Embryonic facial prominence (tissue), 1 donor: ENCODE results near the gene MMD.
A peak's percentile ranks its signal among the peaks of the same experiment; 100 is the strongest.

ENCODE experiments used
- DNase-seq: peaks from one replicate; pipeline ENCODE4 v3.0.0-alpha.2; 2016; ENCODE audit errors: extremely low spot score

Gene MMD

DNA sequence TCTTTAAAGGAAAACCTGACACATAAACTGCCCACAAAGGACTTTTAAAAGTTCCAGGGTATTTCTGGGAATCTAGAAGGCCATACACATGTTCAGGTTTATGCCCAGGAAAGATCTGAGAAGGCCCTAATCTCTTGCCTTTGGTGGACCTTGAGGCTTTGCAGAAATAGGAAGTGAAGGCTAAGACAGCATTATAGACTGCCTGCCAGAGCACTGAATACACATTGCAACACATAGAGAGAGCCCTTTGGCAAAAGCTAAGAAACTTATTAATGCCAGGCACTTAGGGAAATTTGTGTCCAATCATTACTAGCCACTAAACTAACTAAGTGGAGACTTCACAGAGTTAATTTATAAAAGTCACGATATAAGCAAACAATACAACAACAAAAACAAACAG, 70.4 kb downstream of the MMD start:
- DNase-seq: no peak

DNA sequence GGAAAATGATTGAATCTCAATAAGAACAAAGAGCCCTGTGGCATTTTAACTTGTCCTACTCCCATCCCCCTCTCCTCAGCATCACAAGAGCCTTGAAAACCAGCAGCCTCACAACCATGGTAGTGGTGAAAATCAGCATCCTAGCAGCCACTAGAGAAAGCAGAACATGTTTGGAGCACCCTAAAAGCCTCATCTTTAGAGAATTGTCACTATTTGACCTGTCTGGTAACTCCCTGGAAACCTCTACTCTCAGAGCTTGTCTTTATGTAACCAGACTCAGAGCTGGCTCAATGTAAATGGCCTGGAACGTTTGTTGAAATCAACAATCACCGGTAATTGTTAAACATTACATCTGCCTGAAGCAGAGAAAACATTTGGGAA, 70.8 kb downstream of the MMD start:
- no peak for DNase-seq

DNA sequence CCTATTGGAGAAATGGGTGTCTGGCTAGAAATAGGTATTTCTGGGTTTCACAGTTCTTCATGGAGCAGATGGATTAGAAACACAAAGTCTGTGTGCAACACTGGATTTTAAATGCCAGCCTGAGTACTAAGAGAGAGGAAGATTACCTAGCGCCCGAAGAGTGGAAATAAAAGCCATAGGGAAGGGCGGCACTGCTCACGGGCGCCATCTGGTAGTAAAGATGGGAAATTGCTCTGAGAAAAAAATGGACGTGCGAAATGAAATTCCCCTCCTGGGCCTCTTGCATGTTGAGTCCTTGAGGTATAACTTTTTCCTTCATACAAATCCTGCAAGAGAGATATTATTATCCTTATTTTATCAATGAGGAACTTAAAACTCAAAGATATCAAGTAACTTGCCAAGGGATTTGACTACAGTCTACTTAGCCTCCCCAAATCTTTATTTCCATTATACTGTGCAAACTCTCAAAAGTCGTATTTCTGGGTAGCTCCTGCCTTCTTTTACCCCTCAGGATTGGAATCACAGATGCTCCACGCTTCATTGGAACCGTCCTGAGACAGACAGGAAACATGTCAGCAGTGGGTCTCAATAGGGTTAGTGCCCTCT, 72.8 kb downstream of the MMD start:
- DNase-seq: peak; percentile 78

- DNase-seq: no peak
Observed at GRCh38 chr17:55347341-55347740, 74.3 kb downstream of the MMD start.

DNA sequence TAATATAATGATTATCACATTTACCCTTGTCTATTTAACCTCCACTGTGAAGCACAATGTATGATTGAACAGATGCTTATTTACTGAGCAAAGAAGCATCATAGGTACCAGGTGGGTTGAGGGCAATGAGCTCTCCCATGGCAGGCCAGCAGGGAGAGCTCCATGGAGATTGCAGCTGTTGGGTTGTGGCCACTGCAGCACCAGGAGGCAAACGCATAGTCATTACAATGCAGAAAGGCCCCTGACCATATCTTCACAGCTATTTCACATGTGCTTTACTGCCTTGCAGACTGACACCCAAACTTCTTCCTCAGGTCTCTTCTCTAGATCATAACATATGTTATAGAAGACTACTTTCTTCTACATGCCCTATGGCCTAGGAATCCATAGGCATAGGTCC, 75.0 kb downstream of the MMD start:
- DNase-seq: no peak

- DNase-seq: no peak
Observed at GRCh38 chr17:55345132-55345531, 76.5 kb downstream of the MMD start.

DNA sequence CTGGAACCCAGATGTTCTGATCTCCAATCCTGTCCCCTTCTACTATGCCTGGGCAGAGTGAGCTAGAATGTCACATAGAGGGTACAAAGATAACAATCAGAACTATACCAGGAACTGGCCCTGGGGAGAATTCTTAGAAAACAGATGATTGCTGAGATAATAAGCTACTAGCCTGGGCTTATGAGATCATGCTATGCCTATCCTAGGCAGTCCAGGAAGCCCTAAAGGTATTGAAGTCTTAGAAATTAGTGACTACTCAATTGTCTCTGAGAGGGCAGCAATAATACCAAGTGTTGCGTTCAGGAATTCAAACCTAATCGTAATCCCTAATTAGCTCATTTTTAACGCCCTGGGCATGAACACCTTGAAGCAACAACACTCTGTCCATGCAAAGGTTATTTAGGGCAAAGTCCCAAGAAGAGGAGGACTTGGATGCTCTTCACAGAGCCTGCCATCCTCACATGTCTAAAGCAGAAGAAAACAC, 77.1 kb downstream of the MMD start:
- no peak for DNase-seq

DNA sequence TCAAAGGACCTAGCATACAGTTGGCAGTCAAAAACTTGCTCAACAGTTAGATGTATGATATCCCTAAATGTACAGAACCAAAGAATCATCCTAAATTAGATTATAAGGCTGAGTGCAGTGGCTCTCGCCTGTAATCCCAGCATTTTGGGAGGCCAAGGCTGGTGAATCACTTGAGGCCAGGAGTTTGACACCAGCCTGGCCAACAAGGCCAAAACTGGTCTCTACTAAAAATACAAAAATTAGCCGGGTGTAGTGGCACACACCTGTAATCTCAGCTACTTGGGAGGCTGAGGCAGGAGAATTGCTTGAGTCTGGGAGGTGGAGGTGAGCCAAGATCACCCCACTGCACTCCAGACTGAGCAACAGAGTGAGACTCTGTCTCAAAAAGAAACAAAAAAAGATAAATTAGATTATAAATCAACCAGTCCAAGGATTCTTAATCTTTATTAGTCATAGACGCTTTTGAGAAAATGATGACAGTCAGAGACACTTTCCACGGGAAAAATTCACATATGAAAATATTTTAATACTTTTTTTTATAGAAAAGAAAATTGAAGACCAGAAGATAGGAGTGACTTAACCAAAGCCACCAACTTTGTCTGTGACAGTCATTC, 77.6 kb downstream of the MMD start:
- DNase-seq: no peak

GRCh38 chr17:55342800-55343585, 78.6 kb downstream of the MMD start:
- DNase-seq: peak; percentile 19
